CD4-positive, alpha-beta T cell treated with Interferon alpha-2 for 1 hour (primary cell): ENCODE data around the gene SAP25.
A peak's percentile ranks its signal among the peaks of the same experiment; 100 is the strongest.
"Not testable (repeated sequence)": the region's sequence is repeated elsewhere in the genome, so short reads cannot be mapped to it uniquely, and the experiment has no call there.

Source experiments
- DNase-seq, 2 donors: peaks; one replicate each; pipeline ENCODE4 v3.0.0-alpha.2; 2020 to 2022

SAP25 gene

DNA sequence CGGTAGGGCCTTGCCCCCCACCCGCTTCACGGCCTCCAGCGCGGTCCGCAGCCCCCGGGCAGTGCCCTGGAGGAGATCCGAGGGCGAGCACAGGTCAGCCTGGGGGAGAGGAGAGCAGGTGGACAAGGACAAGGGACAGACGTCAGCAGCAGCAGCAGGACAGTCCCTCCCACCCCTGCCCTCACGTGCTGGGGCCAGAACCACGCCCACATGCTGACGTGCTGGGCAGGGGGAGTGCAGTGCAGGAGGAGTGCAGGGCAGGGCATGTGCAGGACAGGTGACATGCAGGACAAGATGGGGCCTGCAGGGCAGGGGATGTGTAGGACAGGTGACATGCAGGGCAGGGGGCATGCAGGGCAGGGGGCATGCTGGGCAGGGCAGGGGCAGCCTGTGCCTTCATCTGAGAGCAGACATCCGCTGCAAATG, 1.5 kb upstream of the SAP25 start:
- DNase-seq = no peak

DNA sequence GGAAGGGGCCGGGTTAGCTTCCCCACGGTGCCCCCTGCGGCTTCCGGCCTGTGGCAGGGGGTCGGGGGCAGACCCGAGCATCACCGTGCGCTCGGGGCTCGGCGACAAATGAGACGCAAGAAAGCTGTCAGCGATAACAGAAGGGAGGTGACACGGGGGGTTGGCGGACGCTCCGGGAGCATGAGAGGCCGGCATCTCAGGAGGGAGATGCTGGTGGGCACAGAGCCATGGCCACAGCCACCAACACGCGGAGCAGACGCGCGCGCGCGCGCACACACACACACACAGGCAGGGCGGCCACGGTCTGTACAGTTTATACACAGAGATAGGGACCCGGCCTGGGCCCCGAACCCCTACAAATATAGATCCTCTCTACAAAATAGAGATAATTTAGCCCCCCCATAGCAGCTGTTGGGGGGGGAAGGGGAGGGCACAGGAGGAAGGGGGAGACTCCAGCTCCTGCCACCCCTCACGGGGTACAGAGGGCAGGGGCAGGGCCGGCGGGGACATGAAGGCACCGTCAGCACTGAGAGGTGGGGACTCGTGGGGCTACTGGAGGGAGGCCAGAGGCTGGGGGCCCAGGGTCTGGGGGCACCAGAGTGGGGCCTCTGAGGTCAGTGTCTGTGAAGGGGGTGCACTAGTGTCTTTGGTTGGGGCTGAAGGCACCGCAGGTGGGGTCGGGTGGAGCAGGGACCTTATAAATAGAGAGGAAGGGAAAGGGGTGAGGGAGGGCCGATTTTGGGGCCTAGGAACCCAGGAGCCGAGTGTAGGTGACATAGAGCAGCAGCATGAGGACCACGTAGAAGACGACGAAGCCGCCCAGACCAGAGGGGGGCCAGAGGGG, 884 bp upstream of the SAP25 start:
- DNase-seq = no peak

DNA sequence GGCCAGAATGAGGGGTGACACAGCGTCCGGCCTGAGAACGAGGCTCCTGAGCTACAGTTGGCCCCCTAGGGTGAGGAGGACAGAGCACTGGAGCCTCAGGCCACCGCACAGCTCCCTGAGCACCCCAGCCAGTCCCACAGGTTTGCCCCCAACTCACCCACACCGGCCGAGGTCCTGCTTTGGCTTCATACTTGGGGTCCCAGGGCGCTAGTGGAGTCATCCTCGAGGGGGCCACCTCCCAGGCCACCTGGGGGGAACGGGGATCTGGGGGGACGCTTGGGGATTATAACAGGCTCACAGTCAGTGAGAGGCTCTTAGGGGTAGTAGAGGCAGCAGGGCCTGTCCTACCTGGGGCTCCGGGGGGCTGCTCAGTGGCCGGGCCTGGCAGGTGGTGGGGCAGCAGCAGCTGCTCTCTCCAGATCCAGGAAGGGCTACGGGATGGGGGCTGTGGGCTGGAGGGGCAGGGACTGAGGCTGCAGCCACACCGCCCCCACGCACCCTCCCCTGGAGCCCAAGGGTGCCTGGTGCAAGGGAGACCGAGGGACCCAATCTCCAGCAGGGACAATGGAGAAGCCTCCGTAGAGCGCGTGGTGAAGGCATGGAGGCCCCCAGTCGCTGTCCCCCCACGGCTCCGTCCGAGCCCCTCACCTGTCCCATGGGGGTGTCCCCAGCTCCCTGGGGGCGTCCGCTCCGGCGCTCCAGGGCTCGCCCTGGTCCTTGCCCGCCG, 588 bp downstream of the SAP25 start:
- DNase-seq = no peak

DNA sequence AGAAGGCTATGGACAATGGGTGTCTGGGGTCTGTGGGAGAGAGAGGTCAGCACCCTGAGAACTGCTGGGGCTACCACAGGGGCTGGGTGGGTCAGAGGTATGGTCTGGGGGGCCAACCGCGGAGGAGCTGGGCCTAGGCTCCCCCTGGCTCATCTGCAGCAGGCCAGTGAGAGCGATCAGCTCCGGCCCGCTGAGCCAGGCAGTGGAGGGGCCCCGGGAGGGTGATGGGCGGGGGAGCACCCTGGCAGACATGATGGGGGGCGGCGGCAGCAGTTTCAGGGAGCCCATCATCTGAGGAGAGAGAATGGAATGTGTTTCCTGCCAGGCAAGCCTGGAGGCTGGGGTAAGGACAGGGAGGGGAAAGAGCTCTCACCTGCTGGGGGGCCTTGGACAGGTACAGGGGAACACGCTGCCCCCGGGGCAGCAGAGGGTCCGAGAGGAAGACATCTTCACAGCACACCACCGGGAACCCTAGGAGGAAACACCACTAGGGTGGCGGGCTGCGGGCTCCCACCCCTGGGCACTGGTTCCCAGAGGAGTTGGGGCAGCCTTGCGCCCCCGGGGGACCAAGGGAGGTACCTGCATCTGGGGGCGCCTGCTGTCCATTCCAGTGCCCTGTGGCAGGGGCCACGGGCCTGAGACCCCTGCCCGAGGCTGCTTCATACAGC, 1.3 kb downstream of the SAP25 start:
- no peak for DNase-seq

DNA sequence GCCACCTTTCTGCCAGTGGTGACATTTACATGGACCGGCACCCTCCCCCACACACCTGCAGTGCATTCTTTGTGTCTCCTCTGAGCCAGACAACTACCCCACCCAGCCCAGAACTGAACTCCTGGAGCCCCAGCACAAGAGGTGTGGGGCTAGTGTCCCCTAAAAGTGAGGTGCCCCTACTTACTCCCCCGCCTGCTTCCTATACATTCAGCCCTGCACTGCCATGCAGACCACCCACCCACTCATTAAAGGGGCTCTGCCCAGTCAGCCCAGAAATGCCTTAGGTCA, 1.9 kb downstream of the SAP25 start:
- no peak for DNase-seq

DNA sequence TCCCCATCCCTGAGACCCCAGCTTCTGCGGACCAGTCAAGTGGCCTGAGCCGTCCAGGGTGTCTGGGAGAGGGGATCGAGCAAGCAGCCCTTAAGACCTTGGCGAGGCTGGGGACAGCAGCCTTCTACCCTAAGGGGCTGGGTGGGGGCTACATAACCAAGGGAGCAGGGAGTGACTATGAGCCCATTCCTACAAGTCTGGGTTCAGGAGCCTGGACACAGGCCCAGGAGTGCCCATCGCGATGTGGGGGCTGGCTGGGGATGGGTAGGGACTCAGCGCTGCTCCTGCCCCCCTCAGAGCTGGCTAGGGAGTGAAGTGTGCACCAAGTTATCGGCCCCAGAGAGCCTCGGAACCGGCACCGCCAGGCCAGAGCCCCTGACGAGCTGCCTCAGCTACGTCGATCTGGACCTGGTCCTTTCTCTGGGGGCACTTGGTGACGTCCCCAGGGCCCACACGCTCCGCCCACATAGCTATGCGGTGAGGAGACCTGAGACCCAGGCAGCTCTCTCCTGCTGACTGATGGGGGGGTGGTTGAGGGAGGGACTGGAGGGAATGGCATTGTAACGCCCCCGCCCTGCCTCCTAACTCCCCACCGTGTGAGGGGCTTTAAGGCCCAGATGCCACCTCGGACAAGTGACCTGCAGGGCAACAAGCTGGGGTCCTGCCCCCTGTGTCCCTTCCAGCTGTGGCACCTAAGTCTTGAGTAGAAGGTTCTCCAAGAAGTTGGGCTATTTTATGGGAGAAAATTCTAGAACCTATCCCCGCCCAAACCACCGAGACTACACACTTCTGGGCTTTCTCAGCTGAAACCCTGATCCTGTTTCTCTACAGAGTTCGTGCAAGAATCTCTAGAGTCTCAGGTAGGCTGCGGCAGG, 2.5 kb downstream of the SAP25 start:
- DNase-seq = no peak

DNA sequence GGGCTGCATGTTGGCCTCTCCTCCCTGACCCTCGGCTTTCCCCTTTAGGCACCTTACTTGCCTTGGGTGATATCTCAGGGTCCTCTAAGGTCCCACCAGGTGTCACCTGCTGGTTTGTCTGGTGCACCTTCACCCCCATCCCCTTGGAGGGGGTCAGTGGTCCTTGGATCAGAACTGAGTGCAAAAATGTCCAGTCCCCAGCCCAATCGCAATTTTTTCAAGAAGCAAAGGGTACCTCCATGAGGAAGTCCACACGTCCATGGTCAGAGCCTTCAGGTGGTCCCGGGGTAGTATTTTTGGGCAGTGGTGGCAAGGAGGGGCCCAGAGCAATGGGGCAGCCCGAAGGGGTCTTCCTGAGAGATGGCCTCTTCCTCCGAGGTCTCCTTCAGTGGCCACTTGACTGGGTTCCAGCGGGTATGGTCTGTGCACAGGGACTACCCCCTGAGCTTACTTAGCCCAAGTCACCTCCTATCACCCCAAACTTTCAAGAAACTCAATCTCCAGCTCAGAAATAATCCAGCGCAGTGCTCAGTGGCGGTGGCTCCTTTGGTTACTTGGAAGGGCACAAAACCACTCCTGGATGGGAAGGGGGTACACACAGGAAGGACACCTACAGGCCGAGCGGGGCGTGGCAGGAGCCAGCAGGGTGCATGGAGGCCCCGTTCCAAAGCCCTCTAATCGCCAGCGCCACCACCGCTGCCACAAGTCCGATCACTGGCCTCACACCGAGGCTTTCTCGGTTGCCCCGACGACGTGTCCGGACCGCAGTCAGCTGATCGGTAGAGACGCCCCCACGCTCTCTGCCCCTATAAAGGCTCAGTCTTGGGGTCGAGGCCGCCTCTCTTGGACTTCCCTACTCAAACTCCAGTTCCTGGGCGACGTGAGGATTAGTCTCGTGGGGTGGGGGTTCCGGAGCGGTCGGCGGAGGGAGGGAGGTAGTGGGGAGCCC, 4.5 kb downstream of the SAP25 start:
- DNase-seq = peak; percentile 40 to 61

DNA sequence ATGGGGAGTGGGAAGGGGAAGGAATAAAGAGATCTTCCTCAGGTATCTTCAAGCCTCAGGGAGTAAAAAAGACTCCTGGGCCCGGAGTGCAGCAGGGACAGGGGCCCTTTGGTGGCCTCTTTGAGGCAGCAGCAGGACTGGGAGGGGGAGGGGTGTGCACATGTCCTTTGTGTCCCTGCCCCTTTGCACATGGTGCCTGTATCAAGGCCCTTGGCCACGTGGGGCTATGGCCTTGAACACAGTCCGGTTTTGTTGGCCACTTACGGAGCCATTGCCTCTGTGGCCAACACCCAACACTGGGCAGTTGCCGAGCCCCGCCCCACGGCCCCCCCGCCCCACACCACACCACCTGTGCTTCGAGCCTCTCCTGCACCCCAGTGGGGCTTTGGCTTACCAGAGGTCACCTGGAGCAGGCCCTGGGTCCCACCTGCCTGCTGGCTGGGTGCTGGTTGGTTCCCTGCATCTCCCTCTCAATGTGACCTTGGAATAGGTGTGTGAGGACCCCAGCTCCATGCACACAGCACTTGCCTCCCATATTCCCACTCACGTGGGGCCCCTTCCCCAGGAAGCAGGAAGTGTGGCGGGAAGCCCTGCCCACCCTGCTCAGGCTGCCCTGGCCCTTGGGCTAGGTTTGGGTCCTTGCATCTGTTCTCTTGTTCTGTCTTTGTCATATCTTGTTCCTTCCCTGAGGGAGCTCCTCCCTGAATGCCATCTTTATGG, 5.4 kb downstream of the SAP25 start:
- no peak for DNase-seq

DNA sequence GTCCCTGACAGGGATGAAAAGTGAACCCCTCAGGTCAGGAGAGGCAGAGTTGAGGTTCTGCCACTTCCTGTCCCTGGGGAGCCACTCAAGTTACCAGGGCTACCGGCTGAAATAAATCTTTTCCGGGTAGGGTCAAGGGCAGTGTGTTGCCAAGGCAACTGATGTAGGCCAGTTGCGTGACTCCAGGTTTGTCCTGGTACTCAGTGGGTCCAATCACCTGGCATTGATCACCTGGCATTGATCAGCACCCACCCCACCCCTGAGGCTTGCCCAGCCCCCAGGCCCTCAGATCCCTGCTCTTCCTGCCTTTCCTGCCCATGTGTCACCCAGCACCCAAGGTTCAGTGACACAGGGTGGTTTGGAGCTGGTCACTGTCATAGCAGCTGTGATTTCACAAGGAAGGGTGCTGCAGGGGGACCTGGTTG, 5.9 kb downstream of the SAP25 start:
- DNase-seq = no peak

DNA sequence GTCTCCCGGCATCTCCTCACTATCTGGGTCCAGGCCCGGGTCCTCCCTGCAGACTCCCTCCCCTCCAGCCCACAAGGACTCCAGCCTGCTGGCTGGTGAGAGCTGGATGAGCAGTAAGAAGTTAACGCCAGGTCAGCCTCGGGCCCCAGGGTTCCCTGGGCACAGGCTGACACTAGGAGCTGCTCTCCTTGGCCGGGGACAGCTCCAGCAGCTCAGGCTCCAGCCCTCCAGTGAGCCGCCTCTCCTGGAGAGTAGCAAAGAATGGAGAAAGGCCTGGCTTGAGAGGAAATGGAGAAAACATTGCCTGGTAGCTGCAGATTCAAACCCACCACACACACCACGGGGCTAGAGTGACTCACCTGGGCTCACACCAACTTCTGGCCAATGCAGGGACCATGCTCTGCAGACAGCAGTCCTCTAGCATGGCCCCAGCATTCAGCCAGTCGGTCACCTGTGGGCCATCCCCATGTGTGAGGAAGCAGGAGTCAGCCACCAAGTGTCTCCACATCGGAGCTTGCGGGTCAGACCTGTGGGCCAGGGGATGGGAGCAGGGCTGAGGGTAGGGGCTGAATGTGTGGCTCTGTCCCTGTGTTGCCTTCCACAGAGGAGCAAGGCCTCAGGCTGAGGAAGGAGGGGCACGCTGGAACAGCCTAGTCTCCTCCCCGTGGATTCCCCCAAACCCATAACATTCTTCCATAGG, 6.5 kb downstream of the SAP25 start:
- DNase-seq = no peak

DNA sequence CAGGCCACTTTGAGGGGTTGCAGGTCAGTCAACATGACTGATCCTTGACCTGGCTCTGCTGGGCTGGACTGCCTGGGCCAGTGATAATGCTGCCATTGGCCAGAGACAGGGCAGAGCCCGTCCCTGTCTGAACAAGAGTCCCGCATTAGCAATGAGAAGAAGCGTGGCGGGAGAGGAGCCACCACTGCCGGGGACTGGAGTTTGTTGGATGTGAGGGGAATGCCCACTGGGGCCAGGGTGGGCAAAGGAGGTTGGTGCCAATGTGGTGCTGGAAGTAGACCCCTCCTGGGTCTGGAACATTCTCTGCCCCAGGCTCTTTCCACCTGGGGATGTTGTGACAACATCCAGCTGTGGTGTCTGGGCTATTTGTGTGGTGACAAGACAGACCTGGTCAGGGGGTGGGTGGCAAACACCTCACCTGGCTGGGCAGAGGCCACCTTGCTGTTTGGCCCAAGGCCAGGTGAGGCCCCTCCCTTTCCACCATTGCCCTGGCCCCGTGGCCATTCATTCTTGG, 7.6 kb downstream of the SAP25 start:
- DNase-seq = no peak

DNA sequence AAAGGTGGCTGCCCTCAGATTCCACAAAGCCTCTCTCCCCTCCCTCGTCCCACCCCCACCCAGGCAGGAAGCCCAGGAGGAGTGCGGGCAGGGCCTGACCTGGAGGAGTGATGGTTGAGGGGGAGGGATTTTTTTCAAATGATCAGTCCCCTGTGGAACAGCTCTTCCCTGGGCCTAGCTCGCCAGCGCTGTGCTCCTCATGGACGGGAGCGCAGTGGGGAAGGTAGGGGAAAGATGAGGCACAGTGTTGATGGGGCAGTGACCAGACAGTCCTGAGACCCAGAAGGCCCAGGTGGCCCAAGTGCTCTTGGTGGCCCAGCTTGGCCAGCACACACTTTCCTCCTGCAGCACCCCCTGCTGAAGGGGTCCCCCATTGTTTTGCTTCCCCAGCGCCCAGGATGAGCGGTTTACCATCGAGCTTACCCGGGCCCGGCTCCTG, 8.5 kb downstream of the SAP25 start:
- no peak for DNase-seq

DNA sequence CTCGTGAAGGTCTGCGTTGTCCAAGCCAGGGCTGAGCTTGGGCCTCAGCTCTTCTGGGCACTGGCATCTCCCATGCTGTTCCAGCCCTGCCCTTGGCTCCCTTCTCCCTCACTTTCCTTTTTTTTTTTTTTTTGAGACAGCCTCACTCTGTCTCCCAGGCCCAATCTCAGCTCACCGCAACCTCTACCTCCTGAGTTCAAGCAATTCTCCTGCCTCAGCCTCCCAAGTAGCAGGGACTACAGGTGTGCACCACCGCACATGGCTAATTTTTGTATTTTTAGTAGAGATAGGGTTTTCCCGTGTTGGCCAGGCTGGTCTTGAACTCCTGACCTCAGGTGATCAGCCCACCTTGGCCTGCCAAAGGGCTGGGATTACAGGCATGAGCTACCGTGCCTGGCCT, 9.3 kb downstream of the SAP25 start:
- not testable (repeated sequence) for DNase-seq

DNA sequence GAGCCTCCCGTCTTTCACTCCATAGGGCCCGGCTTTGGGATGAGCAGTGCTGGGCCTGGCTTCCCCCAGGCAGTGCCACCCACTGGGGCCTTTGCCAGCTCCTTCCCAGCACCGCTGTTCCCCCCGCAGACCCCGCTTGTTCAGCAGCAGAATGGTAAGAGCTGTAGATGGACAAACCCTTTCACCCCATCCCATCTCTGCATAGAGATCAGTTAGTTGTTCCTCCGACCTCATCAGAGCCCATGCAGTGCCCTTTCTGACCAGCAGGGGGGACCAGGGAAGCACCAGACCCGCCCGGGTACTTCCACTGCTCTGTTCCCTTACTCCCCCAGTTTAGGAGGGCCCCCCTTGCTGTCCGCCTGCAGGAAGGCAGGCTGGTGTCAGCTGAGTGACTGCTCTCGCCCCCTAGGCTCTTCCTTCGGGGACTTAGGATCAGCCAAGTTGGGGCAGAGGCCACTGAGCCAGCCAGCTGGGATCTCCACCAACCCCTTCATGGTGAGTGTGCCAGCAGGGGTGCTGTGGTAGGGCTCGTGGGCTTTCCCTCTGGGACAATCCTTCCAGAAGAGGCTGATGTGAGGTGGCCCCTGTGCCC, 9.8 kb downstream of the SAP25 start:
- DNase-seq = peak; percentile 80 to 86

DNA sequence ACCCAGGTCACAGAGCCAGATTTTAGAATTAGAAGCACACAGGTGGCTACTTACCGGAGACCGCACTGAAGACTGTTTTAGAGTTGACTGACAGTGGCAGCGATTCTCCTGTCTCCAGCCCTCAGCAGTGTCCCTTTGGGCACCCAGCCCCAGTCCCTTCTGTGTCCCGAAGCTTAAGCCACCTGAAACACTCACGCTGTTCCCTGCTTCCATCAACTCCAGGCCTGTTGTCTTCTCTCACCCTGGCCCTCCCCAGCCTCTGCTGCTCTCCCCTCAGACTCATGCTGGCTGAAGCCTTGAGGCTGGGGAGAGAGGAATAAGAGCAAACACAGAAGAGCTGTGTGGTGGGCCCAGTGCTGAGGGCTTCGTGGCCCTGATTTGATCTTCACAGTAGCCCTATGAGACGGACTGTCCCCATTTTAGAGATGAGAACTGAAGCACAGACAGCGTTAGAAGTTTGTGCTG, 10.6 kb downstream of the SAP25 start:
- DNase-seq = no peak

DNA sequence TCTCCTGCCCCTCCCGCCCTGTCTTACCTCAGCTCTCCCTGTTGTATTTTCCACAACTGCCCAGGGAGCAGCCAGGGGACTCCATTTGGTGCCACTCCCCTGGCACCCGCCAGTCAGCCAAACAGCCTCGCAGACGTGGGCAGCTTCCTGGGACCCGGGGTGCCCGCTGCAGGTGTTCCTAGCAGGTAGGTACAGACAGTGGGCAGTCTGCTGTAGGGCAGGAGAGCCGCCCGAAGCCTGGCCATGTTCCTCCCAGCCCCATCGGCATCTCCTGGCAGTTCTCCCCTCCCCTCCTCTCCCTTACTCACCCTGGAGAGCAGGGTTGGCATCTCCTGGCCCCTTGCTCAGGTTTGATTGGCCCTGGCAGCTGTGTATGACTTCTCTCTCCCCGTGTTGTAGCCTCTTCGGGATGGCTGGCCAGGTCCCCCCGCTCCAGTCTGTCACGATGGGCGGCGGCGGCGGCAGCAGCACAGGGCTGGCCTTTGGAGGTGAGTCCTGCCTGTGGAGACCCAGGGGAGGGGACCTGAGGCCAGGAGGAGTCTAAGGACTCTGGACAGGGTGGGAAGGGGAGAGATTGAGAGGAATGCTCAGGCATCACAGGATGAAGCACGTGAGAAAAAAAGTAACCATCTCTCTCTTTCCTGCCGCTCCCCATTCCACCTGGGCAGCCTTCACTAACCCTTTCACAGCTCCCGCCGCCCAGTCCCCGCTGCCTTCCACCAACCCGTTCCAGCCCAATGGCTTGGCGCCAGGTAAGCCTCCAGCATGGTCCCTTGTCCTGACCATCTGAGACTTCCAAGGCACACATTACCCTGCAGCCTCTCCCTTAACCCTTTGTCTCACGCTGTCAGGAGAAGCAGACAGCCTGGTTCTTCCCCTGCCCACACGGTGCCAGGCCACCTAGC, 11.3 kb downstream of the SAP25 start:
- DNase-seq = no peak

DNA sequence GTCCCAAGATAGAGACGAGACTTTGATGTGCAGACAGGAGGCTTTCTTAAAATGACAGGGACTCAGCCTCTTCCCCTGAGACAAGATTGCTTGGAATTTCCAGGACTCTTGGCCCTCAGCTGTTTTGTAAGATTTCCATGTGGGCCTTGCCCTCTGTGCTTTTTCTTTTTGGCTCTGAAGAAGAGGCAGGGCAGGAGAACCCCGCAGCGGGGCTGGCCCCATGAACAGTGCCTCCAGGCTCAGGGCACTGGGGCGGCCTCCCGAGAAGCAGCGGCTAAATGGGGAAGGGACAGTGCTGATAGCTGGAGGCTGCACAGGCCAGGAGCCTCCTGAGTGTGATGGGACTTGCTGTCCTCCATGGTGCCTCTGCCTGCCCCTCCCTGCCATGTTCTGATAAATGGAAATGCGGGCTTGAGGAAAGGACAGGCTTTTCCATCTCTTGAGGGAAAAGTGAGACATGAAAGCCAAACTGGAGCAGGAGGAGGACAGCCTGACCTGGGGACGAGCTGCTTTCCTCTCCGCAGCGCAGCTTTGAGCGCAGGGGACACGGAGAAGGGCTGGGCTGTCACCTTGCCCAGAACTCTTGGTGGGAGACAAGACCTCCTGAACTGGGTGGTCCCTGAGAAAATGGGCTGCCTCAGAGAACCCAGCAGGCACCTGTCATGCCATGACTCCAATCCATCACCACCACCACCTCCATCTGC, 12.1 kb downstream of the SAP25 start:
- DNase-seq = no peak

DNA sequence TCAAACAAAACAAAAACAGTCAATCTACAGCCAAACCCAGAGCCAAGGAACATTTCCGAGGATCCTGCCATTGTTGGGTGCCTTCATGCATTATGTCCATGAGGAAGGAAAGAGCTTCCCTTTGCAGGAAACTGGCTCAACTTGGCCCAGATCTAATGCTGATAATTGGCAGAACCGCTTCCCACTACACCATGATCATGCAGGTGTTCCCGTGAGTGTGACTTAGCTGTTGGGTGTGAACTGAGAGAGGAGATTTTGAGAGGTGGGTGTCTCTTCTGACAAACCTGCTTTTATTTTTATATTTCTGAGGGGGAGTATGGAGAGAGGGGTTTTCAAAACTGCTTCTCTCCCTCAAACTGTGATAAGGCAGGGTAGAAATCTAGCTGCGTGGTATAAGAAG, 14.6 kb downstream of the SAP25 start:
- DNase-seq = no peak
